NCI-H748 treated with DMSO at 0.1 percent for 48 hours (cell line): ENCODE measurements around the gene NSMCE4A.
"Not testable (repeated sequence)": the region's sequence is repeated elsewhere in the genome, so short reads cannot be mapped to it uniquely, and the experiment has no call there.

ENCODE experiments used
- DNase-seq: peaks from one replicate; lab custom pipeline; 2025; lab: John Stamatoyannopoulos, UW

Gene NSMCE4A

GRCh38 chr10:121935702-121936101 lies 39.3 kb downstream of the NSMCE4A start:
- DNase-seq, result no peak

GRCh38 chr10:121930268-121931085 lies 44.5 kb downstream of the NSMCE4A start:
- DNase-seq, result not testable (repeated sequence)

- DNase-seq, result not testable (repeated sequence)
Observed at GRCh38 chr10:121929585-121930267, 45.3 kb downstream of the NSMCE4A start.

GRCh38 chr10:121928528-121928884 lies 46.5 kb downstream of the NSMCE4A start:
- no peak for DNase-seq

GRCh38 chr10:121927841-121928527 lies 47.0 kb downstream of the NSMCE4A start, which contains the start of gene ATE1:
ATE1 (minus strand) TSS chr10:121928031; CDS start chr10:121927949, 82 bp downstream.
- DNase-seq, result peak; percentile 51

- peak; percentile 13 for DNase-seq
Observed at GRCh38 chr10:121927318-121927840, 47.6 kb downstream of the NSMCE4A start.

GRCh38 chr10:121926671-121927317 lies 48.2 kb downstream of the NSMCE4A start:
- DNase-seq, result no peak

- DNase-seq, result no peak
Observed at GRCh38 chr10:121926157-121926556, 48.9 kb downstream of the NSMCE4A start.

GRCh38 chr10:121921238-121921931 lies 53.6 kb downstream of the NSMCE4A start:
- no peak for DNase-seq

GRCh38 chr10:121919666-121920065 lies 55.4 kb downstream of the NSMCE4A start:
- no peak for DNase-seq

- not testable (repeated sequence) for DNase-seq
Observed at GRCh38 chr10:121918800-121919199, 56.2 kb downstream of the NSMCE4A start.

GRCh38 chr10:121914661-121915060 lies 60.4 kb downstream of the NSMCE4A start:
- no peak for DNase-seq

GRCh38 chr10:121911421-121911697 lies 63.7 kb downstream of the NSMCE4A start:
- DNase-seq, result no peak

- no peak for DNase-seq
Observed at GRCh38 chr10:121910673-121911420, 64.2 kb downstream of the NSMCE4A start.
